Uterus (tissue), 4 donors: ENCODE data around the gene KRT7. TPM values are rescaled to one million over a fixed set of nuclear protein-coding genes. Genes with fewer than 3 reads are reported as not detected.
A peak's percentile ranks its signal among the peaks of the same experiment; 100 is the strongest.

ENCODE experiments used
- DNase-seq, 2 donors: peaks; one replicate each; pipeline ENCODE4 v3.0.0-alpha.2; 2019 to 2020
- H3K27ac ChIP-seq, 2 donors: fragments of 200-600 bp; sonication (generic); 1 replicate in 1 of 2; 2 replicates in 1 of 2; pipeline ENCODE4 v1.5.1; 2016 to 2018
- H3K27me3 ChIP-seq, 2 donors: fragments of 200-600 bp; sonication (generic); one replicate each; pipeline ENCODE4 v1.5.1; 2018 to 2019; ENCODE audit warnings: control low read depth in 1 of 2
- H3K36me3 ChIP-seq, 2 donors: fragments of 200-600 bp; sonication (generic); one replicate each; pipeline ENCODE4 v1.5.1; 2019; ENCODE audit warnings: control low read depth in 1 of 2
- H3K4me1 ChIP-seq, 2 donors: fragments of 200-600 bp; sonication (generic); one replicate each; pipeline ENCODE4 v1.5.1; 2018 to 2019; ENCODE audit warnings: control low read depth in 1 of 2
- H3K4me3 ChIP-seq, 2 donors: fragments of 200-600 bp; sonication (generic); 1 replicate in 1 of 2; 2 replicates in 1 of 2; pipeline ENCODE4 v1.5.1; 2018 to 2019; ENCODE audit warnings: mild to moderate bottlenecking in 1 of 2
- H3K9me3 ChIP-seq, 2 donors: fragments of 200-600 bp; sonication (generic); one replicate each; pipeline ENCODE4 v1.5.1; 2019; ENCODE audit warnings: control low read depth in 1 of 2
- CTCF ChIP-seq, 4 experiments: fragments of 200-600 bp in 2 of 4; fragments of 450-650 bp in 2 of 4; sonication (generic) in 2 of 4; IDR thresholded peaks; one replicate each; pipeline ENCODE4 v1.5.1; 2016 to 2019; ENCODE audit warnings: antibody characterized with exemption in 4 of 4, mild to moderate bottlenecking in 2 of 4, moderate library complexity in 1 of 4
- POLR2A ChIP-seq, 2 donors: fragments of 450-650 bp; IDR thresholded peaks; one replicate each; pipeline ENCODE4 v1.6.1; 2016; ENCODE audit warnings: antibody characterized with exemption in 2 of 2, mild to moderate bottlenecking in 1 of 2, moderate library complexity in 1 of 2
- intact Hi-C: fragments of 100-400 bp; cut with DNase I; formaldehyde crosslinking; loops from one replicate; pipeline ENCODE4 v1.15.1; 2023; ENCODE audit warnings: low total_unique reads
- total RNA-seq, 4 donors: library from RNA; depleted of rRNA in 3 of 4; stranded (reverse); fragments of >200 nt in 3 of 4; gene quantifications; one replicate each; pipeline versions ENCODE4 v1.1.0 to v1.2.4, GENCODE V29; 2014 to 2023
- donor health status: DM: yes; HTN: yes; CAD: no.

The KRT7 gene
- total RNA-seq, 4 donors from 2014 or later = 2.1 to 51.2 (median 5.1) TPM; not detected in 1

- DNase-seq = peak in 1 of 2 donors; percentile 11
- Histone ChIP-seq H3K4me1 (peaks cover 0 to 15% of the 10 kb centered on the region in 2 donors), H3K27me3 (no peaks in the 10 kb centered on the region), H3K4me3 (no peak overlapping the region), H3K36me3 (no peaks in the 10 kb centered on the region), H3K9me3 (no peaks in the 10 kb centered on the region), H3K27ac (no peak overlapping the region)
- TF ChIP-seq CTCF (IDR thresholded peaks at IDR 0.05) (no peak), POLR2A (IDR thresholded peaks at IDR 0.05) (no peak)
- intact Hi-C loops = no loop called here
Measured at GRCh38 chr12:52204095-52204930, 28.7 kb upstream of the KRT7 start.

GRCh38 chr12:52204931-52205505 is 28.0 kb upstream of the KRT7 start:
- intact Hi-C loops = no loop called here
- Histone ChIP-seq H3K27ac (no peak overlapping the region), H3K9me3 (no peaks in the 10 kb centered on the region), H3K4me3 (no peak overlapping the region), H3K36me3 (no peaks in the 10 kb centered on the region), H3K27me3 (no peaks in the 10 kb centered on the region), H3K4me1 (peaks cover 0 to 15% of the 10 kb centered on the region in 2 donors)
- DNase-seq = no peak
- TF ChIP-seq POLR2A (IDR thresholded peaks at IDR 0.05) = no peak
- TF ChIP-seq CTCF (IDR thresholded peaks at IDR 0.05) = no peak

GRCh38 chr12:52205612-52206303 is 27.3 kb upstream of the KRT7 start:
- DNase-seq = no peak
- Histone ChIP-seq H3K9me3 (no peaks in the 10 kb centered on the region), H3K4me1 (peaks cover 0 to 15% of the 10 kb centered on the region in 2 donors), H3K27ac (no peak overlapping the region), H3K4me3 (no peak overlapping the region), H3K36me3 (no peaks in the 10 kb centered on the region), H3K27me3 (no peaks in the 10 kb centered on the region)
- no peak for TF ChIP-seq CTCF (IDR thresholded peaks at IDR 0.05)
- no peak for TF ChIP-seq POLR2A (IDR thresholded peaks at IDR 0.05)
- intact Hi-C loops = no loop called here

GRCh38 chr12:52206304-52207040 is 26.6 kb upstream of the KRT7 start:
- no peak for TF ChIP-seq POLR2A (IDR thresholded peaks at IDR 0.05)
- no peak for TF ChIP-seq CTCF (IDR thresholded peaks at IDR 0.05)
- Histone ChIP-seq H3K36me3 (no peaks in the 10 kb centered on the region), H3K9me3 (no peaks in the 10 kb centered on the region), H3K4me1 (peaks cover 0 to 15% of the 10 kb centered on the region in 2 donors), H3K4me3 (no peak overlapping the region), H3K27me3 (no peaks in the 10 kb centered on the region), H3K27ac (no peak overlapping the region)
- no peak for DNase-seq
- intact Hi-C loops = no loop called here
